LNCaP clone FGC (cell line): ENCODE results near the gene FAM222A.

ENCODE experiments used
- DNase-seq: peaks from one replicate; pipeline ENCODE4 v3.0.0-alpha.2; 2011; ENCODE audit warnings: low read depth
- H3K4me3 ChIP-seq: 2 replicates; pipeline ENCODE4 v1.5.1; 2011; ENCODE audit warnings: mild to moderate bottlenecking, low read depth, low read length, control low read depth
- TF ChIP-seq, protein P1 (sequence below): IDR thresholded peaks from 2 replicates; pipeline ENCODE4 v1.5.1; 2012; ENCODE audit warnings: mild to moderate bottlenecking; ENCODE audit not compliant: control insufficient read depth, insufficient read depth; ENCODE audit errors: extremely low read depth

Gene FAM222A

DNA sequence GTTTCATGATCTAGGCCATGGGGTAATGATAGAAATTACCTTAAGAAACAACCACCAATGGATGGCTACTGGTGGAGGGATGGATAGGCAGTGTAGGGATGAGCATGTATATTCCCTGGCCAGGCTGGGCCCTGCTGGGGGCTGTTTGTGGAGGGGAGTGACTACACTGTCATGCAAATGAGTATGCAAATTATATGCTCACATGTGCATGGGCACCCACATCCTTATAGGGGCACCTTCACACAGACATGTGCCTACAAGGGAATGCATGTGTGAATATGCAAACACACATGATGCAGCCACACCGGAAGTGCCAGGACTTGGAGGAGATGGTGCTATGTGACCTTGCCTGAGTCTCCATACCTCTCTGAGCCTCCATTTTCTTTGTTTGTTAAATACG, 39.7 kb upstream of the FAM222A start:
- TF ChIP-seq, protein P1, sequence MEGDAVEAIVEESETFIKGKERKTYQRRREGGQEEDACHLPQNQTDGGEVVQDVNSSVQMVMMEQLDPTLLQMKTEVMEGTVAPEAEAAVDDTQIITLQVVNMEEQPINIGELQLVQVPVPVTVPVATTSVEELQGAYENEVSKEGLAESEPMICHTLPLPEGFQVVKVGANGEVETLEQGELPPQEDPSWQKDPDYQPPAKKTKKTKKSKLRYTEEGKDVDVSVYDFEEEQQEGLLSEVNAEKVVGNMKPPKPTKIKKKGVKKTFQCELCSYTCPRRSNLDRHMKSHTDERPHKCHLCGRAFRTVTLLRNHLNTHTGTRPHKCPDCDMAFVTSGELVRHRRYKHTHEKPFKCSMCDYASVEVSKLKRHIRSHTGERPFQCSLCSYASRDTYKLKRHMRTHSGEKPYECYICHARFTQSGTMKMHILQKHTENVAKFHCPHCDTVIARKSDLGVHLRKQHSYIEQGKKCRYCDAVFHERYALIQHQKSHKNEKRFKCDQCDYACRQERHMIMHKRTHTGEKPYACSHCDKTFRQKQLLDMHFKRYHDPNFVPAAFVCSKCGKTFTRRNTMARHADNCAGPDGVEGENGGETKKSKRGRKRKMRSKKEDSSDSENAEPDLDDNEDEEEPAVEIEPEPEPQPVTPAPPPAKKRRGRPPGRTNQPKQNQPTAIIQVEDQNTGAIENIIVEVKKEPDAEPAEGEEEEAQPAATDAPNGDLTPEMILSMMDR, result no peak
- no peak overlapping the region for H3K4me3 ChIP-seq
- no peak for DNase-seq

DNA sequence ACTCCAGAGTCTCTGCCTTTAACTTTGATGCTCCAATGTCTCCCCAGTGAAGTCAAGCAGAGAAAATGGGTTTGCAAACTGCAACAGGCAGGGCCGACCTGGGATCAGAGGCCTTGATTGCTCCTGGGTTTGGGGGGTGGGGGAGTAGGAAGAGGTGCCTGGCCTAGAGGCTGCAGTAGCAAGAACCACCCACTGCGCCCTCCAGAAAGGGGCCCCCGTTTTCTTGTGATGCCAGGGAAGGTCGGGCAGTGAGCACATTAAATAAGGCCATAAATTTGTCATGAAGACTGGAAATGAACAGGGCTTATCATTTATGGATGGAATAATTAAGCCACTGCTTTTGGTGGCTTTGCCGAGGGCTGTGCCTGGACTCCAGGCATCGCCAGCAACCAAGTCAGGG, 38.2 kb upstream of the FAM222A start:
- TF ChIP-seq, protein P1, result no peak
- no peak for DNase-seq
- no peak overlapping the region for H3K4me3 ChIP-seq

DNA sequence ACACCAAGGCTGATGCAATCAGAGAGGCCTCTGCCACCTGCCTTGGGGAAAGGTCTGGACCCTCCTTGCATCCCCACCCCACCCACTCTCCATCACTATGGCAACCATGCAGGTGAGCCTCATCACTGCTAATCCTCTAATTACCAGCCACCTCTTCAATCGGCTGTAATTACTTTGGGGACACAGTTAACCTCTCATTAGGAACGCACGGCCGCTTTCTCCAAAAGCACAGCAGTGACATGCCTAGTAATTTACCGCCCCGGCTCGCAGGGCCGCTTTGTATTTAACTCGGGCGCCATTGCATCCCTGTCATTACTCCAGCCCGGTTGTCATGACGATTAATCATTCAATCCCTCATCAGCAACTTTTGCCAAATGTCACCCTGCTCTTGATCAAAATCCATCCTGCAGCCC, 36.3 kb upstream of the FAM222A start:
- TF ChIP-seq, protein P1, result no peak
- no peak for DNase-seq
- no peak overlapping the region for H3K4me3 ChIP-seq

DNA sequence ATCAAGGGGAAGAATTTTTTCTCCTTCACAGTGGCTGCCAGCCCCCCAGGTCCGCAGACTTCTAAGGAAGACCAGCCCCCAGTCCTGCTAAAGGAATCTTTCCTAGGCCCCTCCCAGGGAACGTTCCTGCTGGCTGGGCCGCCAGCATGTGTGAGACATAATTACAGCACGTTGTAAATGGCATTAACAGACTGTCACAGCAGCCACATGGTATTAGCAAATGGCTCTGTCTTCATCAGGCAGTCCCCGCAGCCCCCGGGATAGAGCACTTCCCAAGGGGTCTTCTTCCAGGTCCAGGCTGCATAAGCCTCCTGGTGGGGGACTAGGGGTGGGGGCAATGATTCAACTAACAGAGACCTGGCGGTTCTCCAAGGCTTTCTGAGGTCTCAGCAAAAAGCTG, 34.9 kb upstream of the FAM222A start:
- no peak overlapping the region for H3K4me3 ChIP-seq
- TF ChIP-seq, protein P1, result no peak
- no peak for DNase-seq

DNA sequence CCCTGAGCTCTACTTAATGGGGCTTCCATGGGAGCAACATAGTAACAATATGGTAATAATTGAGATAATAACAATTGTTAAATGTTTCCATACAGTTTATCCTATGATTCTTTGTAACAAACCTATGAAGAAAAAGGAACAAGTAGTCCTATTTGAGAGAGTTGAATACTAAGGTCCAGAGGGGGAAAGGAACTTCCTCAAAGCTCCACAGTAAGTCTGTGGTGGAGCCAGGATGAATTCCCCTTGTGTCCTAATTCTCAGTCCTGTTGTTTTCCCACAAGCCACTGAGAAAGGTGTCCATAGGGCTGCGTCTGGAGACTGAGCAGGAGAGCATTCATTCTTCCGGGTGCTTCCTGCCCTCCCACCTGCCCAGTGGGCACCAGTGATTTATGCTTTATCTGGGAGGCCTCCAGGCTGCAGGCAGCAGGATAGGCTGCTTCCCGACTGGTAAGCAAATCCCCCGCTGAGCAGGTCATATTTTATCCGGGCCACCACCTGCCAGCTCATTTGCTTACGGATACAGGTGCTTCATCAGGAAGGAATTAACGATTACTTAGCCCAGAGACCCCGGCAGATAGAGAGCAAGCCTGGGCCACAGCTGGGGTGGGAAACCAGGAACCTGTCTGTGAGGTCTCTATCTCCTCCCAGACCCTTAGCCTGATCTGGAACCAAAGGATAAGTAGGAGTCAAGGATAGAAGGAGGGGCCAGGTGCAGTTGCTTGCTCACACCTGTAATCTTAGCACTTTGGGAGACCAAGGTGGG, 33.9 kb upstream of the FAM222A start:
- DNase-seq, result no peak
- TF ChIP-seq, protein P1, result no peak

DNA sequence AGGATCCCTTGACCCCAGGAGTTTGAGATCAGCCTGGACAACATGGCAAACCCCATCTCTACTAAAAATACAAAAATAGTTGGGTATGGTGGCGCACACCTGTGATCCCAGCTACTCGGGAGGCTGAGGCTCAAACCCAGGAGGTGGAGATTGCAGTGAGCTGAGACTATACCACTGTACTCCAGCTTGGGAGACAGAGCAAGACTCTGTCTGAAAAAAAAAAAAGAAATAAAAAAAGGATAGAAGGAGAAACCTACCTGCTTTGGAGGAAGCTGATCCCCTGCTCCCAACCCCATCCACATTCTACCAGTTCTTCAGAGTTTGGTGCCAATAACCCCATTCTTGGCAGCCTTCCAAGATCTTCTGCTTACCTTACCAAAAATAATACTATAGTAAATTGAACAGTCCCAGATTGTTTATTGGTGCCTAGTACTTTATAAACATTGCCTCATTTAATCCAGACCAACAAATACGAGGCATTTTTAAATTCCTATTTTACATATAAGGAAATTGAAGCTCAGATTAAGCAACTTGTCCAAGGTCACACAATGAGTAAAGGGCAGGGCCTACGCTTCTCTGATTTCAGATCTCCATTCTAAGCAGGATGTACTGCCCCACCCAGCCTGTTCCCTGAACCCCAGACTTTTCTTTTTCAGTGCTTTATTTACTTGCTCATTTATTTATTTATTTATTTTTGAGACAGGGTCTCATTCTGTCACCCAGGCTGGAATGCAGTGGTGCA, 33.2 kb upstream of the FAM222A start:
- TF ChIP-seq, protein P1, result no peak
- peak; percentile 74 for DNase-seq
- no peak overlapping the region for H3K4me3 ChIP-seq

More for the DNA sequence above, 33.9 kb upstream of the FAM222A start:
- no peak overlapping the region for H3K4me3 ChIP-seq
